GM12878 (cell line): ENCODE results near the gene VAV2. TPM values are rescaled to one million over a fixed set of nuclear protein-coding genes. Genes with fewer than 3 reads are reported as not detected.

Experiments used
- ATAC-seq: fragments of 200-7000 bp; cut with Tn5 transposase; 3 replicates; pipeline ENCODE4 v1.9.1; 2020; ENCODE audit warnings: mild to moderate bottlenecking, moderate library complexity
- BruUV-seq: library from RNA; stranded (reverse); fragments of 400-500 nt; replicated peaks from 2 replicates; lab custom pipeline; 2021; lab: Mats Ljungman, UMichigan
- CTCF ChIA-PET: fragments of 300-600 bp; sonication (Branson Sonifier 250); formaldehyde crosslinking; extraction: SDS; loops from one replicate; lab custom pipeline; 2021; ENCODE audit warnings: inconsistent platforms; lab: Yijun Ruan, JAX
- POLR2A ChIA-PET: fragments of 350-600 bp; formaldehyde crosslinking; extraction: SDS; loops from one replicate; lab custom pipeline; 2021; ENCODE audit warnings: inconsistent platforms; lab: Charles Lee
- RAD21 ChIA-PET: fragments of 300-600 bp; sonication (Branson Sonifier 250); formaldehyde crosslinking; loops from one replicate; lab custom pipeline; 2023; ENCODE audit warnings: antibody characterized with exemption; ENCODE audit not compliant: unreplicated experiment; lab: Charles Lee
- SMC1A ChIA-PET: fragments of 300-600 bp; sonication (Branson Sonifier 250); formaldehyde crosslinking; loops from one replicate; lab custom pipeline; 2023; ENCODE audit not compliant: unreplicated experiment, uncharacterized antibody; lab: Charles Lee
- DNase-seq: peaks from one replicate; pipeline ENCODE4 v3.0.0-alpha.2; 2011; ENCODE audit warnings: low read depth, low spot score
- FAIRE-seq: peaks from 3 replicates; lab custom pipeline; 2011; peaks lifted over from hg19 to GRCh38; lab: Jason Lieb, UNC
- H2AFZ ChIP-seq: 2 replicates; pipeline ENCODE4 v1.6.0; 2011; ENCODE audit warnings: low read depth, low read length, control low read depth; ENCODE audit not compliant: control insufficient read depth
- H3K27ac ChIP-seq: 2 replicates; pipeline ENCODE4 v1.5.1; 2011; ENCODE audit warnings: control low read depth; ENCODE audit not compliant: control insufficient read depth, insufficient read depth
- H3K27me3 ChIP-seq, 2 experiments: replicated peaks in 1 of 2; 2 replicates each; pipeline versions ENCODE4 v1.6.0 to v1.6.1; 2011; ENCODE audit warnings: low read length in 1 of 2; ENCODE audit not compliant: control insufficient read depth in 2 of 2, insufficient read depth in 2 of 2
- H3K36me3 ChIP-seq, 2 experiments: 2 replicates each; pipeline ENCODE4 v1.5.1; 2011; ENCODE audit warnings: low read length in 1 of 2; ENCODE audit not compliant: control insufficient read depth in 2 of 2, insufficient read depth in 2 of 2
- H3K4me1 ChIP-seq: 2 replicates; pipeline ENCODE4 v1.6.1; 2011; ENCODE audit warnings: mild to moderate bottlenecking, low read length, moderate library complexity, mixed read lengths; ENCODE audit not compliant: control insufficient read depth, insufficient read depth
- H3K4me2 ChIP-seq: 2 replicates; pipeline ENCODE4 v1.6.0; 2011; ENCODE audit warnings: control low read depth; ENCODE audit not compliant: control insufficient read depth, insufficient read depth
- H3K4me3 ChIP-seq: fragments of 200-600 bp; sonication (generic); 2 replicates; pipeline ENCODE4 v1.5.1; 2016
- H3K79me2 ChIP-seq: 2 replicates; pipeline ENCODE4 v1.6.0; 2011; ENCODE audit warnings: low read length; ENCODE audit not compliant: control insufficient read depth, insufficient read depth
- H3K9ac ChIP-seq: 2 replicates; pipeline ENCODE4 v1.8.0; 2011; ENCODE audit warnings: low read length, control low read depth, mixed read lengths; ENCODE audit not compliant: control insufficient read depth, insufficient read depth
- H3K9me3 ChIP-seq: replicated peaks from 3 replicates; pipeline ENCODE4 v1.5.1; 2011; ENCODE audit warnings: mild to moderate bottlenecking, low read length; ENCODE audit not compliant: control insufficient read depth, insufficient read depth
- H4K20me1 ChIP-seq: 2 replicates; pipeline ENCODE4 v1.6.0; 2011; ENCODE audit not compliant: control insufficient read depth, insufficient read depth
- BCL11A ChIP-seq: IDR thresholded peaks from 2 replicates; pipeline ENCODE4 v1.6.1; 2011; ENCODE audit warnings: low read depth, low read length
- ESRRA ChIP-seq: IDR thresholded peaks from 2 replicates; pipeline ENCODE4 v1.6.1; 2012; ENCODE audit warnings: mild to moderate bottlenecking, low read length, improper control_type of control experiment
- FOXK2 ChIP-seq: fragments of 450-650 bp; IDR thresholded peaks from 2 replicates; pipeline ENCODE4 v1.6.1; 2017; ENCODE audit warnings: mild to moderate bottlenecking, moderate library complexity
- IRF4 ChIP-seq: IDR thresholded peaks from 2 replicates; pipeline ENCODE4 v1.6.1; 2011; ENCODE audit warnings: low read depth, low read length
- MTA2 ChIP-seq: fragments of 450-650 bp; IDR thresholded peaks from 2 replicates; pipeline ENCODE4 v1.6.1; 2016; ENCODE audit warnings: low read depth, mild to moderate bottlenecking, moderate library complexity
- MTA3 ChIP-seq: IDR thresholded peaks from 2 replicates; pipeline ENCODE4 v1.6.1; 2012; ENCODE audit warnings: low read length, inconsistent platforms, borderline replicate concordance
- MYC ChIP-seq: IDR thresholded peaks from 2 replicates; pipeline ENCODE4 v1.6.1; 2011; ENCODE audit warnings: mild to moderate bottlenecking, low read length, moderate library complexity, inconsistent platforms; ENCODE audit not compliant: insufficient read depth, insufficient replicate concordance, insufficient read length, severe bottlenecking
- NFYB ChIP-seq: IDR thresholded peaks from 2 replicates; pipeline ENCODE4 v1.6.1; 2011; ENCODE audit warnings: low read depth, mild to moderate bottlenecking, low read length, improper control_type of control experiment, moderate library complexity; ENCODE audit not compliant: insufficient read depth
- POLR2AphosphoS5 ChIP-seq: IDR thresholded peaks from 2 replicates; pipeline ENCODE4 v1.6.1; 2011; ENCODE audit warnings: mild to moderate bottlenecking, low read length, inconsistent platforms
- RAD21 ChIP-seq: IDR thresholded peaks from 2 replicates; pipeline ENCODE4 v1.6.1; 2011; ENCODE audit warnings: mild to moderate bottlenecking, low read depth, low read length, moderate library complexity; ENCODE audit not compliant: insufficient read depth
- RAD51 ChIP-seq: fragments of 450-650 bp; IDR thresholded peaks from 2 replicates; pipeline ENCODE4 v1.6.1; 2016; ENCODE audit warnings: moderate library complexity, mild to moderate bottlenecking, inconsistent platforms
- SIN3A ChIP-seq: IDR thresholded peaks from 2 replicates; pipeline ENCODE4 v1.6.1; 2012; ENCODE audit warnings: low read depth, low read length, improper control_type of control experiment
- YY1 ChIP-seq: IDR thresholded peaks from 2 replicates; pipeline ENCODE4 v1.6.1; 2011; ENCODE audit warnings: low read depth, mild to moderate bottlenecking, low read length
- WGBS: methylation state at CpG from one replicate; pipeline ENCODE4 v1.1.6; 2016; ENCODE audit warnings: low lambda C conversion rate; ENCODE audit not compliant: insufficient replicate concordance, insufficient coverage; ENCODE audit errors: missing lambda C conversion rate; 5-methylcytosine and 5-hydroxymethylcytosine counted together
- in situ Hi-C: fragments of 300-500 bp; cut with MboI; formaldehyde crosslinking; loops from 9 replicates; pipeline ENCODE4 v1.14.3; 2018; ENCODE audit warnings: mixed read lengths
- intact Hi-C: fragments of 100-400 bp; cut with micrococcal nuclease; formaldehyde crosslinking; loops from one replicate; pipeline ENCODE4 v1.14.2; 2022; ENCODE audit not compliant: unreplicated experiment
- polyA plus RNA-seq, 11 experiments: library from polyadenylated mRNA; depleted of rRNA in 4 of 11; unstranded in 6 of 11; stranded (reverse) in 5 of 11; fragments of >200 nt; fragmentation: Nextera tagmentation in 4 of 11; fragmentation: Illumina TruSeq in 1 of 11; extraction: Ambion mirVana in 4 of 11; extraction: Trizol in 1 of 11; gene quantifications; 1 replicate in 1 of 11; 2 replicates in 10 of 11; pipeline versions ENCODE4 v1.2.1 to v1.2.3, GENCODE V29; 2011 to 2016; ENCODE audit warnings: inconsistent platforms in 2 of 11, missing spikeins in 2 of 11, low read depth in 1 of 11
- total RNA-seq, 4 experiments: library from RNA; depleted of rRNA in 3 of 4; stranded (reverse); fragments of >200 nt in 3 of 4; fragmentation: Illumina TruSeq in 1 of 4; extraction: Trizol in 1 of 4; gene quantifications; 2 replicates each; pipeline versions ENCODE4 v1.2.1 to v1.2.3, GENCODE V29; 2013 to 2021

VAV2 gene
- total and polyA plus RNA-seq, 10 of the 15 experiments (the other 5 are each of a cell fraction or from before 2014, with no cell fraction given) = 0.13 to 43.9 (median 16.9) TPM

- Histone ChIP-seq H3K27ac (no peak overlapping the region), H3K9ac (no peak overlapping the region), H3K79me2 (no peaks in the 10 kb centered on the region), H3K4me1 (peaks cover 5% of the 10 kb centered on the region), H4K20me1 (no peaks in the 10 kb centered on the region), H3K27me3 (no peaks in the 10 kb centered on the region), H3K9me3 (no peaks in the 10 kb centered on the region), H2AFZ (no peak overlapping the region), H3K36me3 (no peaks in the 10 kb centered on the region; a peak in 2 of 4 replicates), H3K4me3 (no peak overlapping the region), H3K4me2 (no peak overlapping the region)
- CTCF ChIA-PET = no interaction called here
- no peak for TF ChIP-seq SIN3A
- no peak for TF ChIP-seq BCL11A
- no peak for TF ChIP-seq MTA3
- intact Hi-C loops (no loop called here), in situ Hi-C loops (no loop called here)
- FAIRE-seq (no peak), DNase-seq (no peak), ATAC-seq (no peak)
- POLR2A ChIA-PET = no interaction called here
- BruUV-seq = TSS peak; percentile 84
- RAD21 ChIA-PET = no interaction called here
- WGBS = 94% methylated on average over 8 of the region's 8 CpGs
- SMC1A ChIA-PET = no interaction called here
Observed at GRCh38 chr9:134026981-134027380, 34.9 kb upstream of the VAV2 start.

- WGBS = 85% methylated on average over 18 of the region's 18 CpGs
- no peak overlapping the region for H3K27ac ChIP-seq
- ChIA-PET CTCF (interaction anchor here (0.6 kb wide), 1 partner anchor 587 kb away, joined by 3 read pairs; no protein-coding TSS in a partner anchor), SMC1A (interaction anchor here (1.5 kb wide), 1 partner anchor 39 kb away, joined by 4 read pairs; no protein-coding TSS in a partner anchor), RAD21 (interaction anchor here (2.3 kb wide), 1 partner anchor 109 kb away, joined by 7 read pairs; the partner anchor contains the start of gene WDR5), POLR2A (no interaction called here)
- no peak for DNase-seq
- H3K4me1 ChIP-seq = peaks cover 5% of the 10 kb centered on the region
- in situ Hi-C loops = no loop called here
- no peak for TF ChIP-seq RAD51
- no peak for TF ChIP-seq YY1
- TF ChIP-seq RAD21 = no peak
- TF ChIP-seq FOXK2 = no peak
- TF ChIP-seq MYC = no peak
- TF ChIP-seq MTA2 = no peak
- no peak for TF ChIP-seq IRF4
- TF ChIP-seq POLR2AphosphoS5 = no peak
- no peak for TF ChIP-seq ESRRA
- no peak for TF ChIP-seq NFYB
- BruUV-seq = no TSS peak
- 0 out of 2 replicates have a peak overlapping the region, but pooled peaks have one; percentile 62 for H3K9ac ChIP-seq
- no peaks in the 10 kb centered on the region for H3K9me3 ChIP-seq
- no peaks in the 10 kb centered on the region for H3K79me2 ChIP-seq
- intact Hi-C loops = no loop called here
- ATAC-seq = no peak
- no peaks in the 10 kb centered on the region for H4K20me1 ChIP-seq
- peak overlapping the region; percentile 94 for H3K4me2 ChIP-seq
- H2AFZ ChIP-seq = no peak overlapping the region
- no peaks in the 10 kb centered on the region for H3K27me3 ChIP-seq
- FAIRE-seq = no peak
- H3K4me3 ChIP-seq = peak overlapping the region; percentile 89
- no peaks in the 10 kb centered on the region; a peak in 2 of 4 replicates for H3K36me3 ChIP-seq
Observed at GRCh38 chr9:134026581-134026980, 34.5 kb upstream of the VAV2 start.
